Skeletal muscle tissue (tissue), 2 donors: ENCODE results near the gene ZNF157. TPM values are rescaled to one million over a fixed set of nuclear protein-coding genes. Genes with fewer than 3 reads are reported as not detected.

ENCODE experiments used
- small RNA-seq: library from RNA; depleted of rRNA; stranded (forward); fragments of <200 nt; gene quantifications from one replicate; pipeline ENCODE3, GENCODE V24; 2014
- total RNA-seq: library from RNA; depleted of rRNA; stranded (reverse); fragments of >200 nt; gene quantifications from one replicate; pipeline ENCODE4 v1.2.3, GENCODE V29; 2014

The ZNF157 gene
- total RNA-seq, 1 donor from 2014 or later: 0.52 TPM

Small RNAs within 50 kb of the gene (small RNA-seq; reads per million reads assigned to genes)
- gene SNORA11C: not detected

Other genes starting within 250 kb of the ZNF157 start
- gene NDUFB11, start 225.9 kb upstream of the ZNF157 start, total RNA-seq: 75.2 TPM
- gene RBM10, start 225.4 kb upstream of the ZNF157 start, total RNA-seq: 30.8 TPM
- 57.4 TPM for gene UBA1, start 176.7 kb upstream of the ZNF157 start, total RNA-seq
- 38.6 TPM for gene CDK16, start 151.9 kb upstream of the ZNF157 start, total RNA-seq
- gene USP11, start 137.6 kb upstream of the ZNF157 start, total RNA-seq: 61.1 TPM
- gene ZNF41, start 112.6 kb downstream of the ZNF157 start, total RNA-seq: 6.3 TPM
- gene ARAF, start 190.6 kb downstream of the ZNF157 start, total RNA-seq: 7.3 TPM
- gene TIMP1, start 211.9 kb downstream of the ZNF157 start, total RNA-seq: 31.8 TPM
- not detected for gene SYN1, start 249.3 kb downstream of the ZNF157 start, total RNA-seq